HG03575 (cell line): ENCODE data around the gene EHD1.

Source experiments
- ATAC-seq: cut with Tn5 transposase; IDR thresholded peaks from one replicate; pipeline ENCODE4 v1.9.1; 2021; ENCODE audit not compliant: unreplicated experiment, insufficient number of reproducible peaks, low FRiP score; ENCODE audit errors: extremely low read depth

Gene EHD1

DNA sequence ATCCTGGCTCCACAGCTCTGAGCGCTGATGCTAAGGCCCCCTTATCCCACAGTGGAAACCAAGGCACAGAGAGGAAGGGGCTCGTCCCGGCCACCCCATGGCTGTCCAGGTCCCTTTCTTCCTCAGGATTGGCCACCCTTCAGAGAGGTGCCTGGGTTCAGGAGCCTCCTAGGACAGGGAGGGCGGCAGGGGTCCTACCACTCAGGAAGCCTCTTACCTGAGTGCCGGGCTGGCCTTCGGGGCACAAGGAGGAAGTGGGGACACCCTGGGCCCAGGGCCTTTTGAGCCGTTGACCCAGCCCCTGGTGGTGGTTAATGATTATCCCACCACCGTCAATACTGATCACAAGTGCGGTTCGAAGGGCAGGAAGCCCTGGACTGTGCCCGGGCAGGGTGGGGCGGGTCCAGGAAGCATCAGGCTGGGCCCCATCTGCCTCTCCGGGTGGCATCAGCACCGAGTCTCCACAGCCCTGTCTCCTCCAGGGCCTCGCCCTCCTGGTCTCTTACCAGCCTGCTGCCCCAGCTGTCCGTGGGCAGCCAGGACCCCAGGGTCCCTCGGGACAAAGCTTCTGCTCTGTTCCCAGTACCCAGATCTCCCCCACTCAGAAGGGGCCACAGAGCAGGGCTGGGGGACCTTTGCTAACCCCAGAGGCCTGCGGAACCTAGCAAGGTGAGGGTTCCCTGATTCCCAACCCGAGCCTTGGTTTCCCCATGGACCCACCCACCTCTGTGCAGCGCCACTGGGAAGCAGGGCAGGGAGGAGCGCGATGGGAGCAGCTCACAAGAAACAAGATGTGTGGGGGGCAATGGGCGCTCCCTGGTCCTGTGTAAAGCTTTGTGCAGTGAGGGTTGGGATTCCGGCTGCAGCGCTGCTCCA lies 15.0 kb upstream of the EHD1 start:
- ATAC-seq = no peak

GRCh38 chr11:64892838-64893193 lies 14.4 kb upstream of the EHD1 start:
- no peak for ATAC-seq

- no peak for ATAC-seq
Observed at GRCh38 chr11:64892411-64892831, 14.0 kb upstream of the EHD1 start.

- no peak for ATAC-seq
Observed at GRCh38 chr11:64891880-64892279, 13.5 kb upstream of the EHD1 start.

GRCh38 chr11:64891215-64891848 lies 12.9 kb upstream of the EHD1 start:
- no peak for ATAC-seq

- no peak for ATAC-seq
Observed at GRCh38 chr11:64890522-64890939, 12.1 kb upstream of the EHD1 start.

DNA sequence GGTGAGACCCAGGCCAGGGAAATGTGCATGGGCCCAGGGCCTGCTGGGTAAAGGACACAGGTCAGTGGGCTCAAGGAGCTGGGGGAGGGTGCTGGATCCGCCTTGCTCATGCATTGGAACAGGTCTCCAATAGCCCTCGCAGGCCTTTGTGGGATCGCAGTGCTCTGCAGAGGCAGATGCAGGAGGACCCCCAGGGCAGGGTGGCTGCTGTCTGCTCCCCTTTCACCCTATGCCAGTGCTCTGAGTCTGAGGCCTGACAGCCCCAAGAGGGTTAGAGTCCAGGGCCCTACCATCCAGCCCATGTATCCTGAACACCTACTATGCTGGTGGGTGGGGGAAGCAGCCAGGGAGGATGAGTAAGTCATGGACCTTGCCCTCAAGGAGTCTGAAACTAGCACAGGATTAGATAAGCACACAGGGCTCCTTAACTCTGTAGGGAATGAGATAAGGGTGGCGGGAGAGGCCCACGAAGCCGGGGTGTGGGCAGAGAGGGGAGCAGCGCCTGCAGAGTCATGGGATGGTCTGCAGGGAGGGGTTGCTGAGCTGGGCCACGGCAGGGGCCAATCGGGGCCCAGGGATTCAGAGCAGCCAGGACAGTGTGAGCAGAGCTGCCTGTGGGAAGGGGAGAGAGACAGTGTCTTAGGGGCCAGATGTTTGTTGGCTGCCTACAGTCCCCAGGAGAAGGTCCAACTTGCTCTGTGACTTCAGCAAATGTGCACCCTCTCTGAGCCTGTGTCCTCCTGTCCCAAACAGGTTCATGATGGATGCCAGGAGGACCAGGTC lies 10.5 kb upstream of the EHD1 start:
- ATAC-seq = no peak

GRCh38 chr11:64888406-64888728 lies 9.9 kb upstream of the EHD1 start:
- ATAC-seq = no peak

DNA sequence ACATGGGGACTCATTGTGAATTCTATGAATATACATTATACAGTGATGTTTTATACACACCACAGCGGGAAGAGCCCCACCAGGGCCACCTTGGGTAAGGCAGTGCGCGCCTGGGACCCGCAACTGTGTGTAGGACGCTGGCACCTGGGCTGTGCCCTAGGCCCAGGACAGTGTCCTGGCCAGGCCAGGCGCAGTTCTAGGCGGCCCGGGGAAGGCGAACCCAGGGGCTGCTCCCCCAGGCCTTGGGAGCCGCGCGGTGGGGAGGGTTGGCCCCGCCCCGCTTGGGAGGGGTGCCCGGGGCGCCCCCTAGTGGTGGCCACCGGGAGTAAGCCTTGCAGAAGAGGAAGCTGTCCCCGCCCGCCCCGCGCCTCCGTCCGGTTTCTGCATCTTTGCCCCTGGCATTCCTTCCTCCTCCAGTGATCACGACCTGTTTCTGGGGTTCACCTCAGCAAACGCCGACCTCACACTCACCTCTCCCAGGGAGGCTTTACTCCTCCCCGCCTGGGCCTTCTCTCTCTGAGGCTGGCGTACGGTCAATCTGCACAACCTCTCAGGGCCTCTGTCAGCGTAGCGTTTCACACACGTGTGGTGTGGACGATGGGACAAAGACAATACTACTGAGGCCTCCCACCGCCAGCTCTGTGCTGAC lies 9.5 kb upstream of the EHD1 start:
- no peak for ATAC-seq

DNA sequence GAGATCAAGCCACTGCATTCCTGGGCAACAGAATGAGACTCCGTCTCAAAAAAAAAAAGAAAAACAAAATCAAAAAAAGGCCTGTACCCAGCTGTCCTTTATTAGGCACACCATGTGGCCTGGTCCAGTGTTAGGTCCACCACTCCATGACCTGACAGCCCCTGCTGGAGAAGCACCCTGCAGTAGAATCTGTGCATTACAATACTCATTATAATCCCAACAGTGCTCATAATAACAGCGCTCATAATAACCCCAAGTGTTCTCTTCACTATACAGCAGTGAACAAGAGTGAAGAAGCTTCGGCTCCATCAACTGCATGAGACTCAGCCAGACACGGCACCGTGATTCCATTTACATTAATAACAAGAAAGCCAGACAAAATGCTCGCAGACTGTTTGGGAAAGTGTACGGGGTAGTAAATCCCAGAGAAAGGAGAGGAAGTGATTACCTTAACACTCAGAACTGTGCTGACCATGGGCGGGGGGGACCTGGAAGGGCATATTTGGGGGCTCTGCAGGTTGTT lies 8.9 kb upstream of the EHD1 start:
- no peak for ATAC-seq

DNA sequence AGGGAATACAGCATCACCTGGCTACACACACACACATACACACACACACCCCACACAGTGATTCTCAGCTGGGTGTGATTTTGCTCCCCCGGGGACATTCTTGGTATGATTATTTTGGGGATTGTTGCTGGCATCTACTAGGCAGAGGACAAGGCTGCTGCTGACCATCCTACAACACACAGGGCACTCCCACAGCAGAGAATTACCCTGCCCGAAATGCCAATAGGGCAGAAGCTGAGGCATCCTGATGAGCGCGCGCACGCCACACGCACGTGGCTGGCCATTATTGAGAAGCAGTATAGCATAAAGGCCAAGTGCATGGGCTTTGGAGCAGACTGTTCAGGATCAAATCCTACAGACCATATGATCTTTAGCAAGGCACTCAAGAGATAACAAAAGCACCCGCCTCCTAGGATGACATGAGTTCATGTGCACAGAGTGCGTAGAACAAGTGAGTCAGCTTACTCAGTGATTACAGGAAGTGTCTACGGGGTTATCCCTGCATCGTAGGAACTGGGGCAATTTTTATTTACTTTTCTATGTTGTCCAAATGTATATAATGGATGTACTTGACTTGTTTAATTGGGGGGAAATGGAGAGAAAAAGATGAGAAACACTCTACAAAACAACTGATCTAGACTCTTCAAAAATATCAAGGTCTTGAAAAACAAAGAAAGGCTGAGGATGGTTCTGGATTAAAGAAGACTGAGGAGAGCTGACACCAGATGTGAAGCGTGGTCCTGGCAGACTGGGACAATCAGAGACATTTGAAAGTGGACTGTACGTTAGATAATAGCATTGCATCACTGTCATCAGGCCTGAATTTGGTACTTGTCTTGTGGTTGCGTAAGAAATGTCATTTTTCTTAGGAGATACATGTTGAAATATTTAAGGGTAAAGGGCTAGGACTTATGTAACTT lies 7.2 kb upstream of the EHD1 start:
- no peak for ATAC-seq

GRCh38 chr11:64884019-64884418 lies 5.6 kb upstream of the EHD1 start:
- no peak for ATAC-seq

GRCh38 chr11:64883575-64883974 lies 5.2 kb upstream of the EHD1 start:
- ATAC-seq = no peak

GRCh38 chr11:64882243-64882642 lies 3.8 kb upstream of the EHD1 start:
- ATAC-seq = no peak

DNA sequence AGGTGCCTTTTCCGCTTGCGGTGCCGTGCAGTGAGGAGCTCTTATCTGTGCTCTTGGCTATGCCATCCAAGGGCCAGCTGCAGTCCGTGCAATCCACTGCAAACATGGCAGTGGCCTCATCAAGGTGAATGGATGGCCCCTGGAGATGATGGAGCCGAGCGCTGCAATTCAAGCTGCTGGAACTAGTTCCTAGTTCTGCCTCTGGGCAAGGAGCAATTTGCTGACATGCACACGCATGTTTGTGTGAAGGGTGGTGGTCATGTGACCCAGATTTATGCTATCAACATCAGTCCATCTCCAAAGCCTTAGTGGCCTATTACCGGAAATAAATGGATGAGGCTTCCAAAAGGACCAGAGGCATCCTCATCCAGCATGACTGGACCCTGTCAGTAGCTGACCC lies 3.1 kb upstream of the EHD1 start:
- ATAC-seq = no peak

DNA sequence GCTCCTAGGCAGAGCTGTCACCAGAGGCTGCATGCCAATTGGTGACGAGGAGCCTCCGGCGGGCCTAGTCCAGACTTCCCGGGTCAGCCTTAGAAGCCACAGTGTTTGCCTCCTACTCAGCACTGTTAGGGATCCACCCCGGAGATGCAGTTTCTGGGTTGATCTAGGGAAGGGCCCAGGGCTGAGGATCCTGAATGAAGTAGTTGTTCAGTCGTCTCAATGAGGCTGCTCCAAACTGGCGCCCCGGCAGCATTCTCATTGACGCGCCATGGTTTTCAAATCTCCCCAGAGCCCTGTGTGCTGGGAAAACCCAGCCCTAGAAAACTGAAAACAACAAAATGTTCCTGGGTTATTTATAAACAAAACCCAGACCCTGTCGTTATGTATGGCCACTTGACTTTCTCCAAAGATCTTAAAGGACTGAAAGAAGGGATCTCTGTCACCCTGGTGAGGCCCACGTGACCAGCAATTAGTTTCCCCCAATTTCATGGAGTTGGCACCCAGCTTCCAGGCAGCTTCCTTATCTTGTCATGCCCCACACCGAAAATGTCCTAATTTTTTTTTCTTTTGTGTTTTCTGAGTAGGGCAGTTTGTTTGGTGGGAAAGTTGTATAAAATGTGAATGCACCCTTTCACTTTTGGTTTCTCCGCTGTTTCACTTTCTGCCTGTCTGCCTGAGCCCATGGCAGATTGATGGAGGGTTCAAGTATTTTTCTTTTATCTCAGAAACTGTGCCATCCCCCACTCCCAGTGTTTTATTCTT lies 2.0 kb upstream of the EHD1 start:
- ATAC-seq = no peak

GRCh38 chr11:64879244-64879900 lies 951 bp upstream of the EHD1 start:
- ATAC-seq = no peak
